IPS DF 4.7 (cell line): ENCODE results near the gene UNG.
A peak's percentile ranks its signal among the peaks of the same experiment; 100 is the strongest.
"Not testable (repeated sequence)": the region's sequence is repeated elsewhere in the genome, so short reads cannot be mapped to it uniquely, and the experiment has no call there.

Experiments
- DNase-seq: peaks from one replicate; pipeline ENCODE4 v3.0.0-alpha.2; 2013; ENCODE audit warnings: low spot score; ENCODE audit errors: extremely low read depth

Gene UNG

DNA sequence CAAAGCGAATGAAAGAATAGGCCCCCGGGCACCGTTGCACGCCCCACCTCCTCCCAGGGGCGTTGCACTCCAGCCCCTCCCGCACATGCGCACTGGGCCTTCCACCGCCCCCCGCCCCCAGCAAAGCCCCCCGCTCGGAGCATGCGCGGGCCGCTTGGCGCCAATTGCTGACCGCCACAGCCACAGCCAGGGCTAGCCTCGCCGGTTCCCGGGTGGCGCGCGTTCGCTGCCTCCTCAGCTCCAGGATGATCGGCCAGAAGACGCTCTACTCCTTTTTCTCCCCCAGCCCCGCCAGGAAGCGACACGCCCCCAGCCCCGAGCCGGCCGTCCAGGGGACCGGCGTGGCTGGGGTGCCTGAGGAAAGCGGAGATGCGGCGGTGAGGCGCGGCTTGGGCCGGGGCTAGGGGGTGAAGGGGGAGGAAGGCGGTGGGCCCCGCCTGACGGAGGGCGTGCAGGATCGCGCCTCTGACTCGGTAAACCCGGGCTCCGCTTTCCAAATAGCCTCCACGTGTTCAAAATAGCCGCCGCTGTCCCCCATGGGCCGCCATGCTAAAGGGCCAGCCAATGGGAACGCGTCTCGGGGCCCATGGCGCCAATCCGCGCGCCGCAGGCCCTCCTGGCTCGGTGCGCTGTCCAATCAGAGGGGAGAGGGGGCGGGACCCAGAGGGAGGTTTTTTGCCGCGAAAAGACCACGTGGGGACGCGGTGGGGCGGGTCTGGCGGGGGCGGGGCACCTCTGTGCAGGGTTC lies at the start of gene UNG:
TSS of gene UNG (plus strand) at position 163 of the 748 bp plus-strand sequence. CDS start at position 246, 83 bp downstream.
- no peak for DNase-seq

DNA sequence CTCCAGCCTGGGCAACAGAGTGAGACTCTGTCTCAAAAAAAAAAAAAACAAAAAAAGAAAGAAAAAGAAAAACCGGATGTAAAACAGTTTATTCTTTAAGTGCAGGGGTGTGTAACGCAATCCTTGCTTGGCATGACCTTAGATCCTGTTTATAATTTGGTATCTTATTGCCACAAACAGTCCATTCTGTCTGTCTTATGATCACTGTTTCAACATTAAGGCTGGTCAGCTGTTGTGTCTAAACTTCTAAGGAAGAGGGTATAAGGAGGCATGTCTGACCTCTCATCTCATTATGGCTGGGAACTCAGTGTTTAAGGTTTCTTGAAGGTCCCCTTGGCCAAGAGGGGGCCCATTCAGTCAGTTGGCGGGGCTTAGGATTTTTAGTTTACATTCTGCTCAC lies 48.7 kb upstream of the UNG start:
- DNase-seq: not testable (repeated sequence)

DNA sequence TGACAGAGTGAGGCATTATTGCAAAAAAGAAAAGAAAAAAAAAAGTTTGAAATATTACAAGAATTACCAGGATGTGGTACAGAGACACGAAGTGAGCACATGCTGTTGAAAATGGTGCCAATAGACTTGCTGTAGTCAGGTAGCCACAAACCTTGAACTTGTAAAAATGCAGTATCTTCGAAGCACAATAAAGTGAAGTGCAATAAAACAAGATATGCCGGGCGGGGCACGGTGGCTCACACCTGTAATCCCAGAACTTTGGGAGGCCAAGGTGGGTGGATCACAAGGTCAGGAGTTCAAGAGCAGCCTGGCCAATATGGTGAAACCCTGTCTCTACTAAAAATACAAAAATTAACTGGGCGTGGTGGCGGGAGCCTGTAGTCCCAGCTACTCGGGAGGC lies 47.6 kb upstream of the UNG start:
- DNase-seq: not testable (repeated sequence)

DNA sequence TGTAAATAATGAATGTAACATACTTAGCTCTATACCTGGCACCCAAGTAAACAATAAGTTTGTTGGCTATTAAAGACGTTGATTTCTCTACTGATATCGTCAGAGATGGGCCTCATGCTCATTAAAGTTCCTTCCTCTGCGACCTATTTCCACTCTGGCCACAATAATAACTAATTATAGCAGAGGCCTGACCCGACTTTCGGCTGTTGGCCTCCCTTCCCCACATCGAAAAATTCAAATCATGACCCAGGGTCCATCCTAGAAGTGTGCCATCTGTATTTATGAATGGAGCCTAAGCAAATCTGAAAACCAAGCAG lies 45.3 kb upstream of the UNG start:
- DNase-seq: no peak

DNA sequence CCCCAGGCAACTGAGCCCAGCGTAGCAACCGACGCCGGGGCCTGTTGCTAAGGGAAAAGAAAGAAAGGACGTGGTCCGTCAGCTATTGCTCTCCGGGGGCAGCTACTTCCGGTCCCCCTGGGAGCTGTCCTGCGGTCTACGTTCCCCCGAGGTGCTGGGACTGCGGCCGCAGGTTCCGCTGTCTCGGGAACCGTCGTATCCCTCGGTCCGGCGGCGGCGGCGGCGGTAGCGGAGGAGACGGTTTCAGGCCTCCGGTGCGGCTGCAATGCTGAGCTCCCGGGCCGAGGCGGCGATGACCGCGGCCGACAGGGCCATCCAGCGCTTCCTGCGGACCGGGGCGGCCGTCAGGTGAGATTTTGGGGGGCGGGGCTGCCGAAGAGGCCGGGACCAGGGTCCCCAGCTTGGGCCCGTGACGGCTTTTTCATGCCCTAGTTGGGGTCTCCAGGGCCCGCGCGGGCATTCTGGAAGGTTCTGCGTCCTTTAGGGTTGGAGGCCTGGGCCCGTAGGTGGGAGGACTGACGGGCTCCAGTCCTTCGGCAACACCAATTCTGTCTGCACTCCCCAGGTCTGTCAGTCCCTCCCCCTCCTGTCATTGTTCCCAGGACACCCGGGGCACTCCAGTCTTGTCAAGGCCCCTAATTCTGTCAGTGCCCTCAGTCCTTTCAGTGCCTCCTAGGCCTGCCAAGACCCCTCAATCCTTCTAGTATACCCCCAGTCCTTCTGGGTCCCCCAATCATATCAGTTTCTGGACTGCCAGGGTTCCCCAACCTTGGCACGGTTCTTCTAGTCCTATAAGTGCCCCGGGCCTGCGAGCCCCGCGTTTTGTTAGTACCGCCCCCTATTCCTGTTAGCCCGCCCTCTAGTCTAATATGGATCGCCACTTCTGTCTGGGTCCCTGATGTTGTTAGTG lies 44.7 kb upstream of the UNG start, which contains the start of gene USP30:
TSS of gene USP30 (plus strand) at position 163 of the 910 bp plus-strand sequence. CDS start at position 266, 103 bp downstream.
- DNase-seq: peak; percentile 62

DNA sequence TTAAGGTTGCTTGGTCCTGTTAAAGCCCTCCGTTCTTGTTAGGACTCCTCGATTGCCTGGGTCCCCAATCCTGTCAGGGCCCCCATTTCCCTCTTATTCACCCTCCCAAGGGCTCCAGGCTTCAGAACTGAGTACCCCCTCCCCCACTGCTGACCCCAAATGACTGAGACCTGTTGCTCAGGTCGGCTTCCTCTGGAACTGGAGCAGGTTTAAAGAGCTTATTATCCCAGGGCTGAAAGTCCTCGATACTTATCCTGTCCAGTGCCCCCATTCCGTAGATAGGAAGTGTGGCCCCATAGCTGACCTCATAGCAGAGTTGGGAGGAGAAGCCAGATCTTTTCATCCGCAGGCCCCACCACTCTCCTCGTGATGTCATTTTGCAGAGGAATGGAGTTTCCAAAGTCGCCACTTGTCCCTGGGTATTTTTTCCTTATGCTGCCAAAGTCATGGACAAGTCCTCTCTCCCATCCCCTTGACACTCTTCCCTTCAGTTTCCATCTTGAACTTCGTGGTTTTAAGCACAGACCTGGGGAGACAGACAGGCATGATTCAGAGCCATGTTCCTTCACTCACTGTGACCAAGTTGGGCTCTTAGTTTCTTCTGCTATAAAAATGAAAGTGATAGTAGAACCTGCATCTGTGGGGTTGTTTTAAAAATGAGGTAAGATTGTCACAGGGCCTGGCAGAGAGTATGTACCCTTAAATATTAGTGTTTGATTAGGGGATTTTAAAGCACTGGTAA lies 43.8 kb upstream of the UNG start:
- no peak for DNase-seq

DNA sequence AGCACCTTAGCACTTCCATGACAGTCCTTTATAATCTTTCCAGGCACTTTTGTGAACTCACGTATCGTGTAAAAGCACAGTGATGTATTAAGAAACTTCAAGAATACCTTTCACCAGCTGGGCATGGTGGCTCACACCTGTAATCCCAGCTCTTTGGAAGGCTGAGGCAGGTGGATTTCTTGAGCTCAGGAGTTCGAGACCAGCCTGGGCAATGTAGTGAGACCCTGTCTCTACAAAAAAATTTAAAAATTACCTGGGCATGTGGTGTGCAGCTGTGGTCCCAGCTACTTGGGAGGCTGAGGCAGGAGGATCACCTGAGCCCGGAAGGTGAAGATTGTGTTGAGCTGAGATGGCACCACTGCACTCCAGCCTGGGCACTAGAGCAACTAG lies 43.3 kb upstream of the UNG start:
- DNase-seq: not testable (repeated sequence)

DNA sequence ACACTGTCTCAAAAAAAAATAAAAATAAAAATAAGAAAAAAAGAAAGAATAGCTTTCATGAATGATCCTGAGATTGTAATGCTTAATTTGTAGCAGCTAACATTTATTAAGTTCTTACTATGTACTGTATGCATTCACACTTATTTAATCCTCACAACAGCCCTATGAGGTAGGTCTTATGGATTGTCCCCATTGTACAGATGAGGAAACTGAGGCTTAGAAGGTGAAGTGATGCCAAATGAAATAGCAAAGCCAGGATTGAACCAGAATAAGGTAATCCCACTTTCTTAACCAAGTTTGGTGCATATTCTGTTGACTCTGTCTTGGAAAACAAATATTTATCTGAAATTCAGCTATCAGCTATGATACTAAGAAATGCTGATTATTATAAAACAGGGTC lies 42.9 kb upstream of the UNG start:
- DNase-seq: no peak

DNA sequence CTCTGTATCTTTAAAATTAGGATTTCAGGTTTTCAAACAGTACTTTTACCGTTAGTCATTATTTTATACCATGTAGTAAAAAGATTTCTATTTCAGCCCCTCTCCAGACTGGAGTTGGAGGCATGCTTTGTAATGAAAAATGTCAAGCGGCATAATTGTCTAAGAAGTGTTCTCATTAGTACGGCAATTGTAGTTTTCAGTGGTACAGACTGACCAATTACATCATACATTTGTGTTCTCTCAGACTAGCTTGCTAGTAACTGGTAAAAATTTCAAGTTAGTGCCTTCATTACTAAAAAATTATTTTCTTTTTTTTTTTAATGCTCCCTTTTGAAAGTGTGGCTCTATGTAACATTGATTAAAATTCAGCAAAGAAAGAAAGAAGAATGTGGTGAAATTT lies 40.5 kb upstream of the UNG start:
- no peak for DNase-seq

DNA sequence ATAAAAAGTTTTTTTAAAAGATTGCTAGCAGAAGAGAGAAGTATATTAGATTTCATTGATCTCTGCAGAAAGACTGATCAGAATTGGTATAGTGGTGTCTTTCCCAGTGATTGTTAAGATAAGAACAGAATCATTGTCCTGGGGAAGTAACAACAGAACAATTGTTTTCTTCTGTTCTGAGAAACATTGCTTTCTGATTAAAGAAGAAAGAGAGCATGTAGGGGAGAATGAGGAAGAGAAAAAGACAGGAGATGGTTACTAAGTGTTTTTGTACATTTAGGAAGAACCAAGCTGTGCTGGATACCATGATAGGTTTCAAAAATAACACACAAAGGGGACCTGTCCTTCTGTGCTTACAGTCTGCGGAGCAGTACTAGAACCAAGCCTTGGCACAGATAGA lies 40.0 kb upstream of the UNG start:
- DNase-seq: no peak

DNA sequence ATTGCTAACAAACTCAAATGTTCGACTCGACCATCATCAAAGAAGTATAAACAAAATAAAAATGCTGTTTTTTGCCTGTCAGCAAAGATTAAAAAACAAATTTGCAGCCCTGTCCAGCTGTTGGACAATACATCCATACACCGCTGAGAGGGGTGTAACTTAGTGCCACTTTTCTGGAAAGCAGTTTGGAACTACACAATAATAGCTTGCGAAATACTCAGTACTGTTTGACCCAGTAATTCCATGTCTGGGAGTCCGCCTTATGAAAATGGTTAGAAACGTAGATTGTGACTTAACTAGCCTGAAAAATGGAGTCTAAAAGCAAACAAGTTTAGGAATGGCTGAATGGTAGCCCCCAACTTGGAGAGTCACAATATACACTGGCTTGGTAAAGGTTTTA lies 38.6 kb upstream of the UNG start:
- no peak for DNase-seq

DNA sequence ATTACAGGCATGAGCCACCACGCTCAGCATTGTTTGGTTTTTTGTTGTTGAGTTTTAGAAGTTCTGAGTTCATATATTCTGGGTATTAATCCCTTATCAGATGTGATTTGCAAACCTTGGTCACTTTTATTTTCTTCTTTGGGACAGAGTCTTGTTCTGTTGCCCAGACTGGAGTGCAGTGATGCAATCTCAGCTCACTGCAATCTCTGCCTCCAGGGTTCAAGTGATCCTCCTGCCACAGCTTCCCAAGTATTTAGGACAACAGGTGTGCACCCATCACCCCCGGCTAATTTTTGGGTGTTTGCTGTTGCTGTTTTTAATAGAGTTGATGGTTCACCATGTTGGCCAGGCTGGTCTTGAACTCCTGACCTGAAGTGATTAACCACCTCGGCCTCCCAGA lies 33.3 kb upstream of the UNG start:
- no peak for DNase-seq

DNA sequence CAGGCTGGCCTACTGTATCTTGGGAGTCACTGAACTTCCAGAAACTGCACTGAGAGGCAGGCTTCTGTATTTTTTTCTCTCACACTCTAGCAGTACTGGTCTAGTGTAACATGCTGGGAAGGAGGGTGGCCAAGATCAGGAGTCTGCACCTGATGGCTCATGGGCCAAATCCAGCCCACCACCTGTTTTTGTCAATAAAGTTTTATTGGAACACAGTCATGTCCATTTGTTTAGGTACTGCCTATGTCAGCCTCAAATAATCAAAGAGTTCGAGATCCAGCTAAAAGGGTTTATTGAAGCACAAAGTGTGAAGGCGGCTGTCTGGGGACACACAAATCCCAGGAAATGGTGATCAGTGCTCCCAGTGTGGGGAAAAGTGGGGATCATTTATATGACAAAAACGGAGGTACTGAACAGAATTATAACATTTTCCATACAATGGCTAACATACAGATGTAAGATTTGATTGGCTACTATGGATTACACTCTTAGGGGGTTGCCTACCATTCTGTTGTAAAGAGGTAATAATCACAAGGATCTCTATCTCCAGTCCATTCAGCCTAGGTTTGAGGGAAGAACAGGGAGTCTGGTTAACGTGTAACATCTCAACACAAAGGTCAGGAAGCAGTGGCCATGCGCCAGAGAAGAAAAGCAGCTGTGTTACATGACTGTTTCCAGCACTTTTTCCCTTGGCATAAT lies 32.1 kb upstream of the UNG start:
- DNase-seq: no peak

DNA sequence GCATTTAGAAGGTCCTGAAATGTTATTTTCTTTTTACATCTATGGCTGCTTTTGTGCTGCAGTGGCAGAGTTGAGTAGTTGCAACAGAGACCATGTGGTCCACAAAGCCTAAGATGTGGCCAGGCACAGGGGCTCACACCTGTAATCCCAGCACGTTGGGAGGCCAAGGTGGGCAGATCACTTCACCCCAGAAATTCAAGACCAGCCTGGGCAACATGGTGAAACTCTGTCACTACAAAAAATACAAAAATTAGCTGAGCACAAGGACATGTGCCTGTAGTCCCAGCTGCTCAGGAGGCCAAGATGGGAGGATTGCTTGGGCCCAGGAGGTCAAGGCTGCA lies 31.6 kb upstream of the UNG start:
- no peak for DNase-seq

DNA sequence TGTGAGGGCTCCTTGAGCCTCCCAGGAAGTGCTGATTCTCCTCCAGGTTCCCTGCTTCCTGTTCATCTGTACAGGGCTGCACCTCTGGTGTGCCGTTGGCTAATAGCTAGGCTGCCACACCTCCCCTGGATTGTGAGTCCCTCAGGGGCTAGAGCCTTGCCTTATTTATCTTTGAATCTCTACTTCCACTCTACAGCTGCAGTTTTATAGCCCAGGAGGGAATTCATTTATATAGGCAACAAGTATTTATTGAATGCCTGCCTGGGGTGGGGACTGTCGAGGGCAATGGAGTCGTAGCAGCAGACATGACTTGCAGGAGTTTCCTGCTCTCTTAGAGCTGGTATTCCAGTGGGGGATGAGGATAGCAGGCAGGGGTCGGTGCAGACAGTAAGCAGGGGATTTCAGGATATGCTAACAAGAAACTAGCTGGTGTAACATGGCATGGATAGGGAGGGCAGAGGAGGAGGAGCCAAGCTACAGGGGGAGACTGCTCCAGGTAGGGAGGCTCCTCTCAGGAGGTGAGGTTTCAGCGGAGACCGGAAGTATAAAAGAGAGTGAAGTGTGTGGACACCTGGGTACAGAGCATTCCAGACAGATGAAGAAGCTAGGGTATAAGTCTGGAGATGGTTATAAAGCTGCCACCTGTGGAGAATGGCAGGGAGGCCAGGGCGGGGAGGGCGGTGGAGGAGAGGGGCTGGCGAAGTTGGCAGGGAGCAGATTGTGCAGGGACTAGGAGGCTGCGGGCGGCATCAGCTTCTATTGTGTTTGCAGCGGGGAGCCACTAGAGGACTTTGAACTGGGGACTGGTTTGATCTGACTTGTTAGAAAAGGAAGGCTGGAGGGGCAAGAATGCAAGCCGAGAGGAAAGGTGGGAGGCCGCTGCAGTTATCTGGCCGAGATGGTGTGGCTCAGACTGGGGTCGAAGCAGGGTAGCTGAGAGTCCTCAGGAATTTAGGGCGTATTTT lies 27.8 kb upstream of the UNG start:
- DNase-seq: peak; percentile 28

DNA sequence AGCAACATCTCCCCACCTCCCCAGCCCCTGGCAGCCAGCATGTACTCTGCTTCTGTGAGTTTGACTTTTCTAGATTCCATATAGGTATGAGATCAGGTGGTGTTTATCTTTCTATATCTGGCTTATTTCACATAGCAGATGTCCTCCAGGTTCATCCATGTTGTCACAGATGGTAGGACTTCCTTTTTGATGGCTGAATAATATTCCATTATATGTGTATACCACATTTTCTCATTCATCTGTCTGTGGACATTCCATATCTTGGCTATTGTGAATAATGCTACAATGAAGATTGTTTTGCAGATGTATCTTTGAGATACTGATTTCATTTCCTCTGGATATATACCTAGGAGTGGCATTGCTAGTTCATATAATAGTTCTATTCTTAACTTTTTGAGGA lies 22.5 kb upstream of the UNG start:
- DNase-seq: no peak

DNA sequence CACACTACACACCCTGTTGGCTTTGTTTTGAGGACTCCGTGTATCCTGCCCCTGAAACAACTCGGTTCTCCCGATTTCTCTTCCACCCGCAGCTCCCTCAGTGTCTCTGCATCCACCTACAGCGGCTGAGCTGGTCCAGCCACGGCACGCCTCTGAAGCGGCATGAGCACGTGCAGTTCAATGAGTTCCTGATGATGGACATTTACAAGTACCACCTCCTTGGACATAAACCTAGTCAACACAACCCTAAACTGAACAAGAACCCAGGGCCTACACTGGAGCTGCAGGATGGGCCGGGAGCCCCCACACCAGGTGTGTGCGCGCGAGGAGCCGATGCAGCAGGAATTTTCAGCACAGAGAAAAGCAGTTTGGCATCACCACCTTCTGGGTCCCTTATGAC lies 14.6 kb upstream of the UNG start:
- DNase-seq: no peak

DNA sequence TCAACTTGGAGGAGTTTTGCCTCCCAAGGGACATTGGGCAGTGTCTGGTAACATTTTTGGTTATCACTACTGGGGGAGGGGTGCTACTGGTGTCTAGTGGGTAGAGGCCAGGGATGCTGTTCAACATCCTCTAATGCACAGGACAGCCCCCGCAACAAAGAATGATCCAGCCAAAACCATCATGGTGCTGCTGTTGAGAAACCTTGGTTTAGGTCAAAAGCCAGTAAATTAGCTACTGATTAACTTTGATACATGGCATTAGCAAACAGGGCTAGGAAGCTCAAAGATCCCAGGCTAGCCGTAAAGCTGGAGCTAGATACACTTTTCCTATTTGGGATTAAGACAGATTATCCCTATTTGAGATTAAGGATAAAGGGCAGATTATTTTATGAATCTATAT lies 13.0 kb upstream of the UNG start:
- no peak for DNase-seq

DNA sequence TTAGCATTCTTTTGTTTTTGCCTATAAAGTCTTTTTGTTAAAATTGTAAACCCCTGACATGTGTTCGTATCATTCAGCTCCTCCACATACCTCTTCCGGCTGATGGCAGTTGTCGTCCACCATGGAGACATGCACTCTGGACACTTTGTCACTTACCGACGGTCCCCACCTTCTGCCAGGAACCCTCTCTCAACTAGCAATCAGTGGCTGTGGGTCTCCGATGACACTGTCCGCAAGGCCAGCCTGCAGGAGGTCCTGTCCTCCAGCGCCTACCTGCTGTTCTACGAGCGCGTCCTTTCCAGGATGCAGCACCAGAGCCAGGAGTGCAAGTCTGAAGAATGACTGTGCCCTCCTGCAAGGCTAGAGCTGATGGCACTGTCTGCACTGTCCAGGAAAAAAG lies 11.8 kb upstream of the UNG start:
- no peak for DNase-seq

DNA sequence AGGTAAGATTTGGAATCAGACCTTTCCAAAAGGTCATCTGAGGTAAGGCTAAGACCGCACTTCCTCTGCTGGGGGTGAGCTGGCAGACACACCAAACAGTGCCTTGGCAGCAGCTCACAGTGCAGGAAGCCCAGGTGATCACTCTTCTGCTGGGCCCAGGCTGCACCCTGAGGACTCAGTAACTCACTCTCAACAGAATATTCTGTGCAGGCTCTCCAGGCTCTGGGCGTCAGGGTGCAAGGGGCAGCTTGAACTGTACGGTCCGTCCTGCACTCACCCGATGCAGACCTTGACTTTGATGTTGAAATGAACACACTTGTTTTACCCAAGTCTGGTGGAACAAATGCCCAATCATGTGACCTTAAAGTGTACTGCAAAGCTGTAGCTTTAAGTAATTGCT lies 10.1 kb upstream of the UNG start:
- no peak for DNase-seq
